GM23338 (cell line): Measurements from ENCODE around the gene TRA2A.

Experiments used
- EZH2 ChIP-seq: fragments of 200-600 bp; sonication (generic); IDR thresholded peaks from one replicate; pipeline ENCODE4 v1.8.0; 2017; ENCODE audit warnings: antibody characterized with exemption, mild to moderate bottlenecking, low read depth; ENCODE audit not compliant: unreplicated experiment
- EZH2phosphoT487 ChIP-seq: fragments of 200-600 bp; sonication (generic); IDR thresholded peaks from one replicate; pipeline ENCODE4 v1.8.1; 2018; ENCODE audit warnings: antibody characterized with exemption; ENCODE audit not compliant: unreplicated experiment
- POLR2AphosphoS5 ChIP-seq: IDR thresholded peaks from 2 replicates; pipeline ENCODE4 v1.6.1; 2016; ENCODE audit warnings: antibody characterized with exemption, low read depth
- TF ChIP-seq, protein P1 (sequence below), 2 experiments: fragments of 200-600 bp in 1 of 2; sonication (generic) in 1 of 2; conservative IDR thresholded peaks; 2 replicates each; pipeline versions ENCODE4 v1.5.1 to v1.6.1; 2016 to 2017; ENCODE audit warnings: antibody characterized with exemption in 2 of 2, low read depth in 2 of 2, mild to moderate bottlenecking in 2 of 2, moderate library complexity in 1 of 2

DNA sequence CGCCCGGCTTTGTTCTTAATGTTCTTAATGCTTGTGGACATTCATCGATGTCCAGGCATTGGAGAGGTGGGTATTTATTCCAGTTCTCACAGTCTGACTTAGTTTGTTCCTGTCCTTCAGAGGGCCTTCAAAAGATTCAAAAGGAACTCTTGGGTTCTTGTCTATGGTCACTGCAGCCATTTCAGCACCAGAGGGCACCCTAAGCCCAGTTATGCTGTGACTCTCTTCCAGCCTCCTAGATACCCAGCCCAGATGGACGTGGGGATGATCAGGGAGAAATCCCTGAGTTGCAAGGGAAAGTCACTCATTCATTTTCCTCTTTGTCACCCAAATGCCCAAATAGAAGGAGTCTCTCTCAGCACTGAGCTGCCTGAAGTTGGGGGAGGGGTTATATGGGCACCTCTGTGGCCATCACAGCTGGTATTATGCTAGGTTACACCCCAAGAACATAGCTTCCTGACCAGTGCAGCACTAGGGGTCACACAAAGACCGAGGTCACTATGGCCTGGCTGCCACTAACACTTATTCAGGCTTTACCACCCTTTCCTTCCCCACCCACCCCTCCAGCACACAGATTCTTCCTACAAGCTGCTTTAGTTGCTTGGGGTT is 38.9 kb upstream of the TRA2A start:
- TF ChIP-seq EZH2 (no peak), POLR2AphosphoS5 (no peak), EZH2phosphoT487 (no peak)
- TF ChIP-seq, protein P1, sequence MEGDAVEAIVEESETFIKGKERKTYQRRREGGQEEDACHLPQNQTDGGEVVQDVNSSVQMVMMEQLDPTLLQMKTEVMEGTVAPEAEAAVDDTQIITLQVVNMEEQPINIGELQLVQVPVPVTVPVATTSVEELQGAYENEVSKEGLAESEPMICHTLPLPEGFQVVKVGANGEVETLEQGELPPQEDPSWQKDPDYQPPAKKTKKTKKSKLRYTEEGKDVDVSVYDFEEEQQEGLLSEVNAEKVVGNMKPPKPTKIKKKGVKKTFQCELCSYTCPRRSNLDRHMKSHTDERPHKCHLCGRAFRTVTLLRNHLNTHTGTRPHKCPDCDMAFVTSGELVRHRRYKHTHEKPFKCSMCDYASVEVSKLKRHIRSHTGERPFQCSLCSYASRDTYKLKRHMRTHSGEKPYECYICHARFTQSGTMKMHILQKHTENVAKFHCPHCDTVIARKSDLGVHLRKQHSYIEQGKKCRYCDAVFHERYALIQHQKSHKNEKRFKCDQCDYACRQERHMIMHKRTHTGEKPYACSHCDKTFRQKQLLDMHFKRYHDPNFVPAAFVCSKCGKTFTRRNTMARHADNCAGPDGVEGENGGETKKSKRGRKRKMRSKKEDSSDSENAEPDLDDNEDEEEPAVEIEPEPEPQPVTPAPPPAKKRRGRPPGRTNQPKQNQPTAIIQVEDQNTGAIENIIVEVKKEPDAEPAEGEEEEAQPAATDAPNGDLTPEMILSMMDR (conservative IDR thresholded peaks at IDR 0.05; ENCODE audit: low read depth in 2 of 2) = peak; percentile 97 to 98
